ENCODE measurements around the gene LARGE2.

Gene LARGE2

GRCh38 chr11:45959851-45960250 lies 37.4 kb downstream of the LARGE2 start:
- no peak for DNase-seq (ENCODE audit: low read depth in 1 of 2, low spot score in 1 of 2)

GRCh38 chr11:45960387-45961095 lies 38.1 kb downstream of the LARGE2 start:
- DNase-seq (ENCODE audit: low read depth in 1 of 2, low spot score in 1 of 2), result no peak

DNA sequence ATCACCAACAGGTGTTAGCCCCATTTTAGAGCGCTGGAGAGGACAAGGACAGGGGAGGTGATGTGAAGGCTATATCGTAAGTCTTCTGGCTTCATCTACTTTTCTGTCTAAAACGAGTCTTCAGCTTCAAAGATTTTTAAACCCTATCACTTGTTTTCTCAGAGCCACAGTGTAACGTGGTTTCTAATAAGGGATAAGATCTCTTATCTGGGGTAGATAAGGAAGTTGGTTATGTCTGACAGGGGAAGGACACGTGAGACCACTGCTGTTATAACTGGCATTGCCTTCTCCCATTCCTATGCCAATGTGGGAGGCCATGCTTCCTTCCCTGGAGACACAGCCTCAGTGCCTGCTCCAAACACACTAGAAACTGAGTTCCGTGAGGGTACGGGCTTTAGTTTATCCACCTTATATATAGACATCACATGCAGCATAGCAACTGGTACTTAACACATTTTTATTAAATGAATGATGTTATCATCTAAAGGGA lies 39.3 kb downstream of the LARGE2 start:
- DNase-seq (ENCODE audit: low read depth in 1 of 2, low spot score in 1 of 2), result no peak

DNA sequence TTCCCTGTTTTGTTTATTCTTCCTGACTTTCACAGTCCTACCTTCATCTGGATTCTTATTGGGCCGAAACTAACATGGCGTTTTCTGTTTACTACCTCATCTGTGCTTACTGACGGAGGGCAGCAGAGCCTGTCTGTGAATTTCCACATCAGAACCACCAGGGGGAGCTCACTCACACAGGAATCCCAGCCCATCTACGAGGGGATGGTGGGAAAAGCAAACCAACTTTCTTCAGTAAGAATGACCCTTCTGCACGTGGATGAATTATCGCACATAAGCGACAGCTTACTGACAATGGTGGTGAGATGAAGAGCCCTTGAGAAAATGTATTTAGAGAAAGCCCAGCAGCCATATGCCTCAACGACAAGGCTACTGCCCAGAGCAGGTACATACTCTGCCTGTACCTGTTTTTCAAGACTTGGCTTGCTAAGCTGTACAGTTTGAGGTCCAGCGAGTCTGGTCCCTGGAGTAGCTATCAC lies 42.5 kb downstream of the LARGE2 start:
- peak; percentile 12 to 35 for DNase-seq (ENCODE audit: low read depth in 1 of 2, low spot score in 1 of 2)

DNA sequence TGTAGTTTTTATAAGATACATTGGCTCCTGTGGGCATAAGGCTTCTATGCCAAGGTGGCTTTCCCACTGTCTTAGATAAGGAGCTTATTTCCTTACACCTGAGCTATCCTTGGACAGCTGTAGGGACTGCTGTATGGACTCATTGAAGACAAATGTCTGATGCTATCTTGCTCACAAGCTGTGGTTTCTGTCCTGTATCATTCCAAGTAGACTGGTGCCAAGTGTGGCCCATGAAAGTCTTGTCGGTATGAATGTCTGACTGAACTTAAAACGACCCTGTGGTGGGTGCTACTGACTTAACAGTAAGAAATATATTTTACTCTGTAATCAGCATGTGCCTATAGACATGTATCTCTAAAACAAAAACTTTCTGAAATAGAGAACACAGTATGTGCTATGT lies 45.0 kb downstream of the LARGE2 start:
- no peak for DNase-seq (ENCODE audit: low read depth in 1 of 2, low spot score in 1 of 2)

DNA sequence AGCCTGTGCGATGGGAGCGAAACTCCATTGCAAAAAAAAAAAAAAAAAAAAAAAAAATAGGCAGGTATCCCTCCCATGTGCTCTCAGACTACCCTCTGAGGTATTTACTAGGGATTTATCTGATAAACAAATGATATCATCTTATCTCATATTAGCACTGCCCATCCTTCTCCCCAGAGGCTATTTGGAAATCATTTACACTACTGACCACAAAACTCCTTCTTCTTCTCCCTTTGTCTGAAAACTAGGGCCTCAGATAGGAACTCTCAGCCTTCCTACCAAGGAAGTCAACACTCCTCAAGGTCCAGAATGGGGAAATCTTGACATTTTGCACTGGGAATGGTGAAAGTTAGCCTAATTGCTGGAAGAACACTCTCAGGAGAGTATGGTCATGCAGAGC lies 46.4 kb downstream of the LARGE2 start:
- no peak for DNase-seq (ENCODE audit: low read depth in 1 of 2, low spot score in 1 of 2)

GRCh38 chr11:45973601-45974000 lies 51.1 kb downstream of the LARGE2 start:
- no peak for DNase-seq (ENCODE audit: low read depth in 1 of 2, low spot score in 1 of 2)

- DNase-seq (ENCODE audit: low read depth in 1 of 2, low spot score in 1 of 2), result no peak
These were observed 52.4 kb downstream of the LARGE2 start for GRCh38 chr11:45974806-45975205.

Data from activated T-helper 1 cell treated with anti-CD3 and anti-CD28 coated beads, Interleukin-2, amount 50 U/mL, for 16 hours (primary cell).